Karpas-422 (cell line): ENCODE measurements around the gene STOX2. TPM values are rescaled to one million over a fixed set of nuclear protein-coding genes. Genes with fewer than 3 reads are reported as not detected.

Source experiments
- DNase-seq: peaks from one replicate; pipeline ENCODE4 v3.0.0-alpha.2; 2015
- H2AFZ ChIP-seq: fragments of 200-600 bp; sonication (generic); 2 replicates; pipeline ENCODE4 v1.6.1; 2014; ENCODE audit warnings: antibody characterized with exemption, low read length, mixed read lengths
- H3K27ac ChIP-seq: fragments of 200-600 bp; sonication (generic); 2 replicates; pipeline ENCODE4 v1.5.1; 2014; ENCODE audit warnings: mild to moderate bottlenecking, low read length, moderate library complexity
- H3K27me3 ChIP-seq: fragments of 200-600 bp; sonication (generic); 2 replicates; pipeline ENCODE4 v1.6.1; 2014; ENCODE audit warnings: low read length, mixed read lengths
- H3K36me3 ChIP-seq: fragments of 200-600 bp; sonication (generic); 2 replicates; pipeline ENCODE4 v1.6.1; 2014; ENCODE audit warnings: low read length, mixed read lengths; ENCODE audit not compliant: insufficient read depth
- H3K4me1 ChIP-seq: fragments of 200-600 bp; sonication (generic); 2 replicates; pipeline ENCODE4 v1.6.1; 2014; ENCODE audit warnings: mild to moderate bottlenecking, low read length, mixed read lengths
- H3K4me2 ChIP-seq: fragments of 200-600 bp; sonication (generic); 2 replicates; pipeline ENCODE4 v1.6.1; 2014; ENCODE audit warnings: low read length, low read depth, mild to moderate bottlenecking; ENCODE audit not compliant: poor library complexity, severe bottlenecking
- H3K4me3 ChIP-seq: fragments of 200-600 bp; sonication (generic); 2 replicates; pipeline ENCODE4 v1.5.1; 2014; ENCODE audit warnings: mild to moderate bottlenecking, antibody characterized with exemption, low read length, mixed read lengths
- H3K79me2 ChIP-seq: fragments of 200-600 bp; sonication (generic); 2 replicates; pipeline ENCODE4 v1.6.1; 2014; ENCODE audit warnings: mild to moderate bottlenecking, low read length, mixed read lengths
- H3K9ac ChIP-seq: fragments of 200-600 bp; sonication (generic); 2 replicates; pipeline ENCODE4 v1.6.0; 2014; ENCODE audit warnings: low read length
- H3K9me2 ChIP-seq: fragments of 200-600 bp; sonication (generic), shearing (Covaris generic); replicated peaks from 2 replicates; pipeline ENCODE4 v1.6.0; 2014; ENCODE audit warnings: mild to moderate bottlenecking, low read length, moderate library complexity; ENCODE audit not compliant: insufficient read depth
- H3K9me3 ChIP-seq: fragments of 300-700, 200-600 bp; sonication (generic); 2 replicates; pipeline ENCODE4 v1.6.1; 2014; ENCODE audit warnings: low read length, mixed read lengths
- H4K20me1 ChIP-seq: fragments of 200-600 bp; sonication (generic); 2 replicates; pipeline ENCODE4 v1.6.1; 2014; ENCODE audit warnings: mild to moderate bottlenecking, antibody characterized with exemption, low read length, low read depth; ENCODE audit not compliant: insufficient read depth
- total RNA-seq: library from RNA; depleted of rRNA; stranded (reverse); fragments of >200 nt; shearing (Covaris generic); gene quantifications from 2 replicates; pipeline ENCODE4 v1.2.3, GENCODE V29; 2014; ENCODE audit warnings: low replicate concordance

The STOX2 gene
- total RNA-seq, 1 experiment from 2014 or later, result not detected

DNA sequence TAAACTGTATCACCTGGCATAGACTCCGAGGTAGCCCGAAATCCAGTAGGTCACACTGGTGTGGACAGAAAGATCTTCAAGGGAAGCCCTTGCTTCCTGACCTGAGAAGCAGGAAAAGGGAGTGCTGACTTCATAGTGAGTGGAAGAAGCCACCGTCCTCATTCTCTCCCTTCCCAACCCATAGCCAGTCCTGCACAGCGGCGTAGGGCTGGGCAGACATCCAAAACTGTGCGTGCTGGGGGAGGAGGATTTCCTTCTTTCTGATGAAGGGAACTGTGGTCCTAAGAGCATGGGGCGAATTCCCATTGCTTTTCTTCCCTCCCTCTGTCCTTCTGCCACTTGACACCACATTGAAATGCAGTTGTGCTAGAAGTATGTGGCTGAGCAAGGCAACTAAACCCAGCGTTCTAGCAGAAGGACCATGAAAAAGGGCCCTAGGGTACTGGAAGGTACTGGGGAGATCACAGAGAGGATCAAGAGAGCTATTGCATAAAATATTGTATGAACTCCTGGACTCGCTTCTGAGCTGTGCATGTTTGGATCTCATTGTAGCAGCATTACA, 66.9 kb downstream of the STOX2 start:
- Histone ChIP-seq H3K9ac (no peak overlapping the region), H3K36me3 (no peaks in the 10 kb centered on the region), H3K9me2 (no peaks in the 10 kb centered on the region), H3K27ac (no peak overlapping the region), H3K4me3 (no peak overlapping the region), H4K20me1 (no peaks in the 10 kb centered on the region), H3K4me2 (no peak overlapping the region), H3K4me1 (no peaks in the 10 kb centered on the region), H3K79me2 (no peaks in the 10 kb centered on the region), H3K27me3 (no peaks in the 10 kb centered on the region), H3K9me3 (no peaks in the 10 kb centered on the region), H2AFZ (no peak overlapping the region)
- DNase-seq, result no peak

GRCh38 chr4:183977707-183978106, 72.6 kb downstream of the STOX2 start:
- Histone ChIP-seq H3K9me2 (no peaks in the 10 kb centered on the region), H3K9me3 (no peaks in the 10 kb centered on the region), H4K20me1 (no peaks in the 10 kb centered on the region), H2AFZ (no peak overlapping the region), H3K4me1 (no peaks in the 10 kb centered on the region), H3K27me3 (no peaks in the 10 kb centered on the region), H3K9ac (no peak overlapping the region), H3K36me3 (no peaks in the 10 kb centered on the region), H3K79me2 (no peaks in the 10 kb centered on the region), H3K27ac (no peak overlapping the region), H3K4me3 (no peak overlapping the region), H3K4me2 (no peak overlapping the region)
- no peak for DNase-seq

DNA sequence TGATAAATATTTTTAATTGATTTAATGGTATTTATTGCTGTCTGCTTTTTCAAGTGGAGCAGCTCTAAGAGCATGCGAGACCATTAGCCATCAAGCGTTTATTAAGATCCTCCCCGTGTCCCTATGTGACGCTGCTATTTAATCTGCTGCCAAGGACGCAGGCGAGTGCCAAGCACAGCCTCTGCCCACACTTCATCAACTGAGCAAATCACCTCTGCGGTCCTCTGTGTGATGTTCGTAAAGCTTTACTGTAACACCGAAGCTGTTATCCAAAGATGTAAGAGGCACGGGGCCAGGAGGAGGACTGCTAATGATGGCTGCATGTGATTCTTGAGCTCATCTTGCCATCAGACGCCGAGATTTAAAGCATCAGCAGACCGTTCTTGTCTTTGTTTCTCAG, 79.5 kb downstream of the STOX2 start:
- Histone ChIP-seq H3K27me3 (no peaks in the 10 kb centered on the region), H3K4me3 (no peak overlapping the region), H3K36me3 (no peaks in the 10 kb centered on the region), H4K20me1 (no peaks in the 10 kb centered on the region), H3K4me1 (no peaks in the 10 kb centered on the region), H2AFZ (no peak overlapping the region), H3K79me2 (no peaks in the 10 kb centered on the region), H3K9me2 (no peaks in the 10 kb centered on the region), H3K4me2 (no peak overlapping the region), H3K9ac (no peak overlapping the region), H3K9me3 (no peaks in the 10 kb centered on the region), H3K27ac (no peak overlapping the region)
- DNase-seq, result no peak

GRCh38 chr4:183985786-183986185, 80.7 kb downstream of the STOX2 start:
- Histone ChIP-seq H3K27ac (no peak overlapping the region), H3K4me3 (no peak overlapping the region), H3K27me3 (no peaks in the 10 kb centered on the region), H3K9me2 (no peaks in the 10 kb centered on the region), H3K4me2 (no peak overlapping the region), H3K9ac (no peak overlapping the region), H3K9me3 (no peaks in the 10 kb centered on the region), H3K36me3 (no peaks in the 10 kb centered on the region), H2AFZ (no peak overlapping the region), H3K4me1 (no peaks in the 10 kb centered on the region), H3K79me2 (no peaks in the 10 kb centered on the region), H4K20me1 (no peaks in the 10 kb centered on the region)
- no peak for DNase-seq

DNA sequence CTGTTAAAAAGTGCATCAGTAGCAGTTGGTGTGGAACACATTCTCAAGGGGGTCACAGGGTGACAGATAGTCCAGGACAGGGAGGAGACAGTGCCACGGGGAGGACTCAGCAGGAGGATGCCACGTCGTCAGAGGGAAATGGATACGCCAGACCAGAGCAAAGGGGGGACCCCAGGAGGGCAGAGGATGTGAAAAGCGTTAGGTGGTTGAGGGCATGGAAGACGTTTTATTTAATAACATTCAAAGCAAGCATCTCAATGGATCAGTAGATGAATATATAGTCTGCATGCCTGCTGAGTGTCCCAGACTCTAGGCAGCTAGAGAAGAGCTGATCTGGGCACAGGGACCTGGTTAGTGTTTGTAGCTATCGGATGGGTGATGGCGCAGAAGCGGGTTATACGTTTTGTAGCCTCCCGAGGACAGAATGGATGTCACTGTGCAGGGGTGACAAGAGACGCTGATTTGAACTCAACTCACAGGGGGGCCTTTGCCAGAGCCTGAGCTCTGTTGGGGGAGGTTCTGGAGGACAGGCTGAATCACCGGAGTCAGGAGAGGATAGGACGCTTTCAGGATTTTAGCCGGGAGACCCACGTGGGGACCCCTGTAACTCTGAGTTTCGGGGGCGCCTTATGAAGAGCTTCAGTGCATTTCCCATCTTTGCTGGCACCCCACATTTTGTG, 81.3 kb downstream of the STOX2 start:
- Histone ChIP-seq H3K9me3 (no peaks in the 10 kb centered on the region), H3K4me3 (no peak overlapping the region), H3K36me3 (no peaks in the 10 kb centered on the region), H3K4me2 (no peak overlapping the region), H3K27ac (no peak overlapping the region), H3K4me1 (no peaks in the 10 kb centered on the region), H4K20me1 (no peaks in the 10 kb centered on the region), H3K79me2 (no peaks in the 10 kb centered on the region), H3K9ac (no peak overlapping the region), H3K9me2 (no peaks in the 10 kb centered on the region), H3K27me3 (no peaks in the 10 kb centered on the region), H2AFZ (no peak overlapping the region)
- no peak for DNase-seq

DNA sequence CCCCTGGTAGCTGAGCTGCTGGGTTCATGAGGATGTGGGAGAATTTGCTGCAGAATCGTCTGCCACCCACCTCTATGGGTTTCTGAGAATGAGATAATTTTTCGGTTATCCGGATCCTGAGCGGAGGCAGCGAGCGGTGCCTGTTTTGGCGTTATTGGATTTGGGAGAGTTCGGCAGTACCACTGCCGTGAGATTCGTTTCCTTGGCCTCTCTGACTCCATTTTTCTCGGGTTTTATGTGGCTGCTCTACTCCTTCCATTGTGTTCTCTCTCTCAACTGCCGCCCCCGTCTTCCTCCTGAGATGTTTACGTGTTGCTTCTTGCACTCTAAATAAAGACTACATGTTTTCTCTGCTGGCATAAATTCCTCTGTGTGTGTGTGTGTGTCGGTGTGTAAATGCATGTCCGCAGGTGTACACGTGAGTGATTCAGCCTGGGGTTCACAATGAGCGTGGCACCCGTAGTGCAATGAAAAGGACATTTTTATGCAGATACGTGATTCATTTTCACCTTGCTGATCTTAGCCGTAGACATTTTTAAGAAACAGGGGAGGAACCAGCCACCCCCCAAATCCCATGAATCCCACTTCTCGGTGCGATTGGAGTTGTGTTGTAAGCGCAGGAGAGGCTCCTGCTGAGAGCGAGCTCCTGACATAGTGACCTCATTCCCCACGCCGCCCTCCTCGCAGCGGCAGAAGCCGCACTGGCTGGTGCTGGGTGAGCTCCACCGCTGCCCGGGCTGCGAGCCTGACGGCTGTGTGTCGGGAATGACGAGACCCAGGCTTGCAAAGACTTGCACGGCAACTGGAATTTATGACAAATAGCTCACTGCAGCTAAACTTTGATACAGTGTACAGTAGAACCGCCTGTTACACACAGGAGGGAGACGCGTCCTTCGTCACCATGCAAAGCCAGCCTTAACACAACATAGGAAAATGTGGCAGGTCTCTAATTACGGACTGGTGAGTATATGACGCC, 82.2 kb downstream of the STOX2 start:
- H3K79me2 ChIP-seq, result no peaks in the 10 kb centered on the region
- H3K4me2 ChIP-seq, result no peak overlapping the region
- H3K9me3 ChIP-seq, result no peaks in the 10 kb centered on the region
- no peak for DNase-seq
- no peak overlapping the region for H3K27ac ChIP-seq
- no peak overlapping the region for H3K4me3 ChIP-seq
- H4K20me1 ChIP-seq, result no peaks in the 10 kb centered on the region
- H3K36me3 ChIP-seq, result no peaks in the 10 kb centered on the region
- no peak overlapping the region for H3K9ac ChIP-seq
- H2AFZ ChIP-seq, result no peak overlapping the region
- no peaks in the 10 kb centered on the region for H3K27me3 ChIP-seq
- no peaks in the 10 kb centered on the region for H3K4me1 ChIP-seq
- H3K9me2 ChIP-seq, result no peaks in the 10 kb centered on the region

GRCh38 chr4:183987987-183988392, 82.9 kb downstream of the STOX2 start:
- H3K79me2 ChIP-seq, result no peaks in the 10 kb centered on the region
- H3K4me1 ChIP-seq, result no peaks in the 10 kb centered on the region
- no peak overlapping the region for H2AFZ ChIP-seq
- H3K27me3 ChIP-seq, result no peaks in the 10 kb centered on the region
- H3K4me2 ChIP-seq, result no peak overlapping the region
- H3K9me2 ChIP-seq, result no peaks in the 10 kb centered on the region
- H3K36me3 ChIP-seq, result no peaks in the 10 kb centered on the region
- no peaks in the 10 kb centered on the region for H3K9me3 ChIP-seq
- H3K4me3 ChIP-seq, result no peak overlapping the region
- no peak overlapping the region for H3K9ac ChIP-seq
- H3K27ac ChIP-seq, result no peak overlapping the region
- DNase-seq, result no peak
- H4K20me1 ChIP-seq, result no peaks in the 10 kb centered on the region

- Histone ChIP-seq H3K4me1 (no peaks in the 10 kb centered on the region), H3K9ac (no peak overlapping the region), H3K79me2 (no peaks in the 10 kb centered on the region), H3K4me3 (no peak overlapping the region), H3K4me2 (no peak overlapping the region), H4K20me1 (no peaks in the 10 kb centered on the region), H3K9me2 (no peaks in the 10 kb centered on the region), H3K27ac (no peak overlapping the region), H3K9me3 (no peaks in the 10 kb centered on the region), H3K27me3 (no peaks in the 10 kb centered on the region), H2AFZ (no peak overlapping the region), H3K36me3 (no peaks in the 10 kb centered on the region)
- no peak for DNase-seq
Observed at GRCh38 chr4:183988874-183989273, 83.8 kb downstream of the STOX2 start.
